ENCODE data around the gene L3MBTL3.
"Not testable (repeated sequence)": the region's sequence is repeated elsewhere in the genome, so short reads cannot be mapped to it uniquely, and the experiment has no call there.

The L3MBTL3 gene

DNA sequence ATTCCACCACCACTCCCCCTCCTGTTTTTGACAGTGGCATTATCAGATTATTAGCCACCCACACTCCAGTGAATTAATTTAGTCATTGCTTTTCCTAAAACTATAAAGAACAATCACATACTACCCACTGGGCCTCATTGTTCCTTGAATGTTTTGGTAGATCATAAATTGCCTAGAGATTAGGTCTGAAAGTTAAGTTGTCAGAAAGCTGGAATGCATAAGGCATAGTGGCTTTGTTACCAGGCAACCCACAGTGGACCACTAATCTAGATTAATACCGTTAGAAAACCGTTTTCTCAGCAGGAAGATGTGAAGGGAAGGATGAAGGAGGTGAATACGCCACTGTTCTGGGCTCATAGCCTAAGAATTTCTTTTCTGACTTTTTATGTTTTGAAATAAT is 128.7 kb downstream of the L3MBTL3 start:
- DNase-seq = no peak

DNA sequence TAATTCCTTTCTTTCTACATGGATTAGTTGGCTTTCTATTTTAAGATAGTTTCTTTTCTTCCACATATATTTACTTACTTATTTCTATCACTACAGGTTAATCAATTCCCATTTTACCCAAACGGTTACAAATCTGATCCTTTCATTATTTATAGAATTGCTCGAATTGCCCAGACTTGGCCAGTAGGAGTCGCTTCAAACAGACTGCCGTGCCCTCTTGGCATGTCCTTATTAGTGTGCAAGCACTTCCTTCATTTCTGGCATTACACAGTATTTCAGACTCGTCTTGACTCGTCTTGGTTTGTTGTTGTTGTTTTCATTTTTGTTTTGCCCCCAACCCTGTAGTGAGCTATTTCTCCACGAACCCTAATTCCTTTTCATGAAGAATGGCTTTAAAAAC is 129.8 kb downstream of the L3MBTL3 start:
- no peak for DNase-seq

DNA sequence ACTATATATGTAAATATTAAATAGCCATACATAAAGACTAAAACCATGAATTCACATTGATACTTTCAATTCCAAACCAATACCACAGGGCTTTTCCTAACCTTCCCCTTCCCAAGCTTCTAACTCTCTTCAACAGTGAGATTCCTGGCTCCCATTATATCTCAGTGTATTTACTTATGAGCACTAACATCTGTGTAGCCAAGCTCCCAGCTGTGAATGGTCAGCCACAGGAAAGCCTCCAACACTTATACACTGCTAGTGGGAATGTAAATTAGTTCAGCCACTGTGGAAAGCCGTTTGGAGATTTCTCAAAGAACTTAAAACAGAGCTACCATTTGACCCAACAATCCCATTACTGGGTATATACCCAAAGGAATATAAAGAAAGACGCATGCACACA is 130.6 kb downstream of the L3MBTL3 start:
- not testable (repeated sequence) for DNase-seq

DNA sequence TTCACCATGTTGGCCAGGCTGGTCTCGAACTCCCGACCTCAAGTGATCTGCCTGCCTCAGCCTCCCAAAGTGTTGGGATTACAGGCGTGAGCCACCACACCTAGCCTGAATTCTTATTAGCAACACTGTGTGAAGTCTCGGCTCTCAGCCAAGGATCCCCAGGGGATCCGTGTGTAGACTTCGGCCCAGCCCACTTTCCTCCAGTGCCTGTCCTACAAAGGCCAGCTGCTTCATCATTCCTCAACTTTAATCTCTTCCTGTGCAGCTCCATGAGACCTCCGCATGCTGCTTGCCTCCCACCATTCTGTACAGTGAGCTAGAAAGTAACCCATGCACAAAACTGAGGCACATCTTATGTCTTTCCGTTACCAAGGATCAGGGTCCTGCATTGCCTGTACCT is 132.5 kb downstream of the L3MBTL3 start:
- DNase-seq = no peak

DNA sequence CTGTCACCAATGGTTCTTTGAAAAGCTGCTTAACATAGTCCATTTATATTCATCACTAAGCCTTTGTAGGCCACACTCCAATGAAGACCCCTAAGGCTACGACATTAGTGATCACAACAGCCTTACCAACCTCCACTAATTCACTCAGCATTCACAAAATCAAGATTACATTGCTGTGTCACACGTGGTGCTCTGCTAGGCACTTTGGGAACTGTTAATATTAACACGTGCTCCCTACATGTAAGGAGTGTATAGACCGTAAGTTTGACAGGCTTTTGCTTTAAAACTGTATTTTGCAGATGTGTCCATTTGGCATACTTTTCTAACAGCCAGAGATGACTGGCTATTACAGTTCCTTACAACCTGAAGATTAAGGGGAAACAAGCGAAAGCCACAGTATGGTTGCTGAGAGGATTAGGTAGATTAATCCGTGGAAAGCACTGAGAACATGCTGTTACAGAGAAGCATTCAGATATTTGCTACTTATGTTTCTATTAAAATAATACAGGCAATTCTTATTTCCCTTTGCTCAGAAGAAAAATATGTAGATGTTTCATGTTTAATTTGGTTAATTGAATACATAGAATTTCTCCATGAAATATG is 134.6 kb downstream of the L3MBTL3 start:
- DNase-seq = no peak

DNA sequence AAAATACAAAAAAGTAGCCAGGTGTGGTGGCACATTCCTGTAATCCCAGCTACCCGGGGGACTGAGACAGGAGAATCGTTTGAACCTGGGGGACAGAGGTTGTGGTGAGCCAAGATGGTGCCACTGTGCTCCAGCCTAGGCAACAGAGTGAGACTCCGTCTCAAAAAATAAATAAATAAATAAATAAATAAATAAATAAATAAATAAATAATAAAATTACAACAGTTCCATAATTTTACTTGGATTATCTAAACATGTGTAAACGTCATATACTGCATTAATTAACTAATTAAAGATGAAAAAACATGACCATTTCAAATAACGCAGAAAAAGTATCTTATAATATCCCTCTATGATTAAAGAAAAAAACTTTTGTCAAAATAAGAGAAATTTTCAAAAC is 138.5 kb downstream of the L3MBTL3 start:
- DNase-seq = no peak

DNA sequence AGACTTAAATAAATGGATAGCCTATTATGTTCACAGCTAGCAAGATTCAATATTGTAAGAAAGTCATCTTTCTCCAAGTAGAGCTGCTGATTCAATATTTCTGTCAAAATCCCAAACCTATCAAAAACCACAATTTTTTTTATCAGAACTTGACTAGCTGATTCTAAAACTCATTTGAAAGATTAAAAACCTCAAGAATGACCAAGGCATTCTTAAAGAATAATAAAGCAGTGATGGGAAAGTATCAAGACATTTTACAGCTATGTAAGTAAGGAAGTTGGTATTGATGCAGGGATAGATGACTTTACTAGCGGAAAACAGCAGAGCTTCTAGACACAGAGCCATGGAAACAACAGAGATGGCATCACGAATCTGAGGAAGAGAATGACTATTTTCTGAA is 139.7 kb downstream of the L3MBTL3 start:
- no peak for DNase-seq

DNA sequence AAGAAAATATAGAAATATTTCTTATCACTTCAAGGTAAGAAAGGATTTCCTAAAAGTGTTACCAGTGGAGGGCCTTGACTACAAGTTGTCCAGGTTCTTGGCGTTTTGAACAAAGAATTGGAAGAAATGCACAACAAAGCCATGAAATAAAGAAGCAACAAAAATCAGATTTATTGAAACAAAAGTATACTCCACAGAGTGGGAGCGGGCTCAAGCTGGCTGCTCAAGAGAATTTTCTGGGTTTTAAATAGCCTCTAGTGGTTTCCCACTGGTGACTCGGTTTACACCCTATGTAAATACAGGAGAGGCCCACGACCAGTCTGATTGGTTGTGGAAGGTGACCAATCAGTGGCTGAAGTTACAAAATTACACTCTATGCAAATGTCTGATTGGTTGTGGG is 140.2 kb downstream of the L3MBTL3 start:
- DNase-seq = no peak

DNA sequence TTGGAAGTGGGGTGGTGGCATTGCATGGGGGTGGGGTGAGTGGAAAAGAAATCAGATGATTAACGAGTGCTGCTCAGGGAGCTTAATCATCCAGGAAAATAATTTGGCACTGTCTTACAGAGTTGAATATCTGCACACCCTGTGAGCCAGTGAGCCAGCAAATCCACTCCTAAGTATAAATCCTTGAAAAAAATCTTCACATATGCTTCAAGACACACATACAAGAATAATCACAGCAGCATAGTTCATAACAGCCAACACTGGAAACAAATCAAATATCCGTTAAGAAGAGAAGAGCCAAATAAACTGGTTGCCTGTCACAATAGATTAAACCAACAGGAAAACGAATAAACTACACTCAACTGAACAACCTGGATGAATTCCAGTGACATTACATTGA is 141.6 kb downstream of the L3MBTL3 start:
- no peak for DNase-seq

DNA sequence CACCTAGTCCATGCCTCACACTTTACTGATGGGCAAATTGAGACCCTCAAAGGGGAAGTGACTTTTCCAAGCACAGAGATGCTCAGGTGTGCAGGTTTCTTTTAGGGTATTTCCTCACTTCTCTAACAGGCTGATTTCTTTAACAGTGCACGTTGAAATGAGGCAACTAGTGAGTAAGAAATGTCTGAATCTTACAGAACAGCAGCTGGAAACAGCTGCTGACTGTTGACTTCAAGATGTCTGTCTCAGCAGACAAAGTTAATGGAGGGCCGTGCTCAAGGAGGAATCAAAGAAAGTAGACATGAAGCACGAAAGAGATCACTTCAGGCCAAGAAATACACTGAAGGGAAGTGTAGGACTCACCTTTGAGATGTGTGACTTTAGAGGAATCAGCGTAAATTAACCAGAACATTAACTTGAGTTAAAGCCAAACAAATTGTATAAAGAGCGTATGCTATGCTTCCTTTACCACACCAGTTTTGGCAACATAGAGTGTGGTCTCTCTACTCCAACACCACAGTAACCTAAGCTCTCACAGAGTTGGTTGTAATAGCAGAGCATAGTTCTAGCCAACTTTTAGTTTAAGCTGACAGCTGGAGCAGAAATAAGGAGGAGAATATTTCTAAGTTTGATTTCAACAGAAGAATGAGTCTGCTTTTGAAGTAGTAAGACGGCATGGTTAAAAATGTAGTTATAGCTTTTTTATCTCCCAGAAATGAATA is 143.5 kb downstream of the L3MBTL3 start:
- no peak for DNase-seq

DNA sequence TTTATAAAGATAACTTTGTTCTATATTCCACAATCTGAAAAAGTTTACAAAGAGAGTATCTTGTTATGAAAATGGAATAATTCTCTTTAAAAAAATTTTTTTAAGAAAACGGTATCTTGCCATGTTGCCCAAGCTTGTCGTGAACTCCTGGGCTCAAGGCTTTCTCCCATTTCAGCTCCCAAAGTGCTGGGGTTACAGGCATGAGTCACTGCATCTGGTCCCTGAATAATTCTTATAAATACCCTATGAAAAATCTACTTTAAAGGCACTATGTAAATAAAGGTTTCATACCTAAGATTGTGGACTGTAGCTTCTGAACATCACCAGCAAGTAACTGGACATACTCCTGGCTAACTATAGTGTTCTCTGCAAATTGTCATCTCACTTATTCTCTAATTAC is 144.0 kb downstream of the L3MBTL3 start:
- DNase-seq = no peak

DNA sequence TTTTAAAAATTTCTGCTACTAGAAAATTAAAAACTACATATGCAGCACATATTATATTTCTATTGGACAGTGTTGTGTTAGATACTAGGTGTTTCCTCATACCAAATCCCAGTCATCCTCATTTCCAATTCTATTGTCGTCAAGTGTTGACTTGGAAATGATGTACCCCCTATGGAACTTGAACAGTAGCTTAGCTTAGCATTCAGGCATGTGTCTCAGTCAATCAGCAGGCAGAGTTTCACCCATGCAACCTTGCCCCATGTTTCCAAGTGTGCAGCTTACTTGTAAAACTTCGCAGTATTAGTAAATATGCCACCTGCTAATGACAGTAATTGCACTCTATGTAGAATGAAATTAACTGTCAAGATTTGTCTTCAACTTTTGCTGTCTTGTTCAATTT is 144.9 kb downstream of the L3MBTL3 start:
- DNase-seq = no peak

DNA sequence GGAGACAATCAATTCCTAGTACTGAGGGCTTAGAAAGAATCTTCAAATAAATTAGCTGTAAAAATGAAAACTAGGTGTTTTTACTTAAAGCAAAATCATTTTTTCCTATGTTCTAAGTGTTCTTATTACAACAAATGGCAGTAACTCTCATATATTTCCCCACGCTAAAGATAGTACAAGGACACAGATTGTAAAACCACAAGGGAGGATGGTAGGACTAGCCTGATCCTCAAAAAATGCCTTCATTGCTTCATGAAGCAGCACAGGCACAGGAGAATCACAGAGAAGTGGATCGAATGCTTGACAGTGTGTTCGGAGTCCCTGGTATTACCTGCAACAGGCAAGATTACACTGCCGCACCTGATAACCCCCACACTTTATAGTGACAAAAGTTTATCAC is 145.9 kb downstream of the L3MBTL3 start:
- DNase-seq = no peak

DNA sequence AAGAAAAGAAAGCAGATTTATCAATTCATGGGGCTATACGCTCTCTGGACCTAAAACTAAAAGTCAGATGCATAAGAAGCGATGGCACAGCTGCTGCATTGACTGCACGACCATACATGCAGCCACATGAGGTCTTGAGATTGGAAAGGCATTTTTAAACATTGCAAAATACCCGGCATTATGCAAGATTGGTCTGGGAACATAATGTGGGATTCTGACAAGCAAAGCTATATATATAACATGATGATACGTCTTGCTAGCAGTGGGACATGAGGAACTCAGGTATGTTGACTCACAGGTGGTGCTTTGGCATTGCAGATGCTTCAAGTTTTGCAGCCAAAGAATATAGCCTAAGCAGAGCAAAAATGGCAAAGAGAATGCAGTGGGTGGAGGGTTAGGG is 149.3 kb downstream of the L3MBTL3 start:
- no peak for DNase-seq

DNA sequence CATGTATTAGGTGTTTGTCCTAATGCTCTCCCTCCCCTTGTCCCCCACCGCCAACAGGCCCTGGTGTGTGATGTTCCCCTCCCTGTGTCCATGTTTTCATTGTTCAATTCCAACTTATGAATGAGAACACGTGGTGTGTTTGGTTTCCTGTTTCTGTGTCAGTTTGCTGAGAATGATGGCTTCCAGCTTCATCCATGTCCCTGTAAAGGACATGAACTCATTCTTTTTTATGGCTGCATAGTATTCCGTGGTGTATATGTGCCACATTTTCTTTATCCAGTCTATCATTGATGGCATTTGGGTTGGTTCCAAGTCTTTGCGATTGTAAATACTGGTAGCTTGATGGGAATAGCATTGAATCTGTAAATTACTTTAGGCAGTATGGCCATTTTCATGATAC is 151.8 kb downstream of the L3MBTL3 start:
- DNase-seq = not testable (repeated sequence)

DNA sequence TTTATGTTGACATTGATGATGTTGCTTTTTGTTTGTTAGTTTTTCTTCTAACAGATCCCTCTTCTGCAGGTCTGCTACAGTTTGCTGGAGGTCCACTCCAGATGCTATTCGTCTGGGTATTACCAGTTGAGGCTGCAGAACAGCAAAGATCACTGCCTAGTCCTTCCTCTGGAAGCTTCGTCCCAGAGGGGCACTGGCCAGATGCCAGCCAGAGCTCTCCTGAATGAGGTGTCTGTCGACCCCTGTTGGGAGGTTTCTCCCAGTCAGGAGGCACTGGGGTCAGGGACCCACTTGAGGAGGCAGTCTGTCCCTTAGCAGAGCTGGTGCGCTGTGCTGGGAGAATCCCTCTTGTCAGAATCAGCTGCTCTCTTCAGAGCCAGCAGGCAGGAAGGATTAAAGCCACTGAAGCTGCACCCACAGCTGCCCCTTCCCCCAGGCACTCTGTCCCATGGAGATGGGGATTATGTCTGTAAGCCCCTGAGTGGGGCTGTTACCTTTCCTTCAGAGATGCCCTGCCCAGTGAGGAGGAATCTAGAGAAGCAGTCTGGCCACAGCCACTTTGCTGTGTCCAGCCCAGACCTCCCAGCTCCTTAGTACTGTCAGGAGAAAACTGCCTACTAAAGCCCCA is 155.1 kb downstream of the L3MBTL3 start:
- not testable (repeated sequence) for DNase-seq

DNA sequence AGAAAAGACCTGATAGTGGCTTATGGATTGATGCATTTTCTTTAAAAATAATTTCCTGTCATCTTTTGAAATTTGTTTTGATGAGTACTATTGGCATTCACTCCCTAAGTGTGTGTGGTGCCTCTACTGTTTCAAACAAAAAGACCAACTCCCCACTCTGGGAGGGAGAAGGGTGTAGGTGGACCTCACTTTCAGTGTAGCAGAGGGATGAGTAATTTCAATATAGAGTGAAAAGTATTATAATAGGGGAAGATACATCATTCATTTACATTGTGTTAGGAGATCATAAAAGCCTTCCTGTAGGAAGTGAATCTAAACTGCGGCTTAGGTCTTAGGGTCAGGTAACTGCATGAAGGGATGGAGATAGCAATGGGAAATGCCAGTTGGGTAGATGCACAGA is 158.0 kb downstream of the L3MBTL3 start:
- DNase-seq = no peak

DNA sequence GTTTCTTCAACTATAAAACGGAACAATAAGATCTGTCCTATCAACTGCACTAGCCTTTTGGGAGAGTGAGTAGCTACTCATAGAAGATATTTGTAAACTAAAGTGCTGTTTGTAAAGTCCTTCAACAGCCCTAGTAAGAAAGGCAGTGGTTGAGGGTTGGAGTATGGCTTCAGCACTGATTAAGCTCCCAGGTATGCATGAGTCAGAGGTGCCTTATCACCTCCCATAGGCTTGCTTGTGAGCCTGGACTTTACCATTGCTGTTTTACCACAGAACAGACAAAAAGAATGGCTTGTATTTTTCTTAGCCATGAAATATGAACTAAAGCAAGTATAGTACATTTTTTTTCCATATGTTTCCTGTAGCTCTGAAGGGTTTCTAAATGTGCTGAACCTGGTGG is 160.3 kb downstream of the L3MBTL3 start:
- no peak for DNase-seq

DNA sequence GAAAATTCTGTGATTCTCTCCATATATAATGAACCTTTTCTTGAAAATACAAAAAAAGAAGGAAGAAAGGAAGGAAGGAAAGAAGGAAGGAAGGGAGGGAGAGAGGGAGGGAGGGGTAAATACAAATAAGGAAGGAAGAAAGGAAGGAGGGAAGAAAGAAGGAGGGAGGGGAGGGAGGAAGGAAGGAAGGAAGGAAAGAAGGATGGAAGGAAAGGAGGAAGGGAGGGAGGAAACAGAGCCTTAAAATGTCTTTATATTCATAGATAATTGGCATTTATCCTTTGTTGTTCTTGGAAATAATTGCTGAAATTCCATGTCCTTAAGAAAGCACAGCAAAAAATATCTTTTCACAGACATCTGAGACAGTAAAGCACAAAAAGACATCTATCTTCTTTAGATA is 164.1 kb downstream of the L3MBTL3 start:
- no peak for DNase-seq

DNA sequence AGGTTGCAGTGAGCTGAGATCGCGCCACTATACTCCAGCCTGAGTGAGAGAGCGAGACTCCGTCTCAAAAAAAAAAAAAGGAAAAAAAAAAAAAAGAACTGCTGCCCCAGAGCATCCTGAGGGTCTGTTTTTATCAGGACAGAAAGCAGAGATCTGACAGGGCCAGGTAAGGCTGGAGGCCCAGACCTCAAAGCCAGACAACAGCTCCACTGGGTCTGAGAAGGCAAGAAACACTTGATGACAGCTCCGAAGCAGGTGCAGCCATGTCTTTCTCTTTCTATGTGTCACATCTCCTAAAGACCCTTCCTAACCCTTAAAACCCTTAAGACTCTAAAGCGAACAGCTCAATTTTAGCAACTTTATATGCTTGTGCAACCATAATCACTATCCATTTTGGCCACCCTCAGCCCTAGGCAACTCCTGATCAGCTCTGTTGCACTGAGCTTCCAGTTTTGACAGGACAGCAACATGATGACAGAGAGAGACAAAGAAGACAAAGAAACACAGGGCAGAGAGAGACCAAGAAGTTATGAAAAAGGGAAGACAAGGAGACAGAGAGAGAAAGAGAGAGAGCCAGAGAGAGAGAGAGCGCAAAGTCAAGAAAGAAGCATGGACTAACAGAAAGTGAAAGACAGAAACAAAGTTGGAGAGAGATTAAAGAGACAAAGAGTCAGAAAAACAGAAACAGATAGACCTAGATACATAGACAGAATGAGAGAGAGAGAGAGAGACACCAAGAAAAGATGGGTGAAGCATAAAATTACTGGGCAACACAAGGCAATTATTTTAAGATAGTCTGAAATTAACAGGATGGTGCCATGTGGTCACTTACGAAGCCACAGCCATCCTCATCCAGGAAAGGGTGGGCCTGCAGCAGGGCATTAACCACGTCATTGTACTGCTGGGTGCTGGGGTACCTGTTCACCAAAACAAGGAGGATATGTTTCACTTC is 165.2 kb downstream of the L3MBTL3 start:
- no peak for DNase-seq

DNA sequence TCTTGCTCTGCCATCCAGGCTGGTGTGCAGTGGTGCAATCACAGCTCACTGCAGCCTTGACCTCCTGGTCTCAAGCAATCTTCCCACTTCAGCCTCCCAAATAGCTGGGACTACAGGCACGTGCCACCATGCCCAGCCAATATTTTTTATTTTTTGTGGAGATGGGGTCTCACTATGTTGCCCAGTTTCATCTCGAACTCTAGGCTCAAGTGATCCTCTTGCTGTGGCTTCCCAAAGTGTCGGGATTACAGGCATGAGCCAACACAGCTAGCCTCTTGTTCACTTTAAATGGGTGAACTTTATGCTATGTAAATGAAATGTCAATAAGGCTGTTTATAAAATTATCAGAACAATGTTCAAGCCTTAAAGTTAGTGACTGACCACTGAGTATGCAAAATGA is 167.3 kb downstream of the L3MBTL3 start:
- no peak for DNase-seq

DNA sequence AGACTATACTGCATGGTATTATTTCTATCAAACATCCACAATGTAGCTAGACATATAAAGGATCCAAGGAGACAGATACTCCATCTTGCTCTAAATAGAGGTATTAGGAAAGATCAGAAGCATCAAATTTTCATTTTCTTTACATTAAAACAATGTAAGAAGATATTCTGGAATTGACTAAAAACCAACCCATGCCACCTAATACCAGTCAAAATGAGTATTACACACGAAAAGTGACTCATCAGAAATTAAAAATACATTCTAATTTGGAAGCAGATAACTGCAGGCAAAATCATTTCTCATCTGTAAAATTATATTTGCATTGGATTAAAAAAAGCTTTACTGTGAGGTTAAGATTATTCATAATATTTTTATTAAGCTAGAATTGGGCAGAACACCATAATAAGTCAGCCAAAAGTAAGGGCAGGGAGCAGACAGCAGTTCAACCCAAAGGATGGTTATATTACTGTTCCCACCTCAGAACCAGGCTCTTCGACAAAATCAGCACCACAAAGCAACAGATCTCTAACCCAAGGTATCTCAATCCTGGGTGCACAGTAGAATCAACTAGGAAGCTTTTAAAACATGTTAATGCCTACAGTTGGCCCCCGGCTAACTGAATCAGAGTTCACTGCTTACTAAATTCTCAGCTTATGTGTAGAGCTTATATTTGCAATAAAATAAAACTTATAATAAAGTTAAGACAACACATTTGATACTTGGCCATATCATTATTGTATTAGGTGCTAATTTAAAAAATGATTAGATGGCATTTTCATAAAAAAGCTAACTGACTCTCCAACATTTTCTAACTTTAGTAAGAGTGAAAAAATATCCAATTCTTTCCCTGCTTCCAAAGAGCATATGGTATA is 169.2 kb downstream of the L3MBTL3 start:
- no peak for DNase-seq
